H9 (cell line): ENCODE measurements around the gene LARGE1. TPM values are rescaled to one million over a fixed set of nuclear protein-coding genes. Genes with fewer than 3 reads are reported as not detected.

Experiments
- DNase-seq: peaks from one replicate; pipeline ENCODE4 v3.0.0-alpha.2; 2017
- H2AFZ ChIP-seq: one replicate; pipeline ENCODE4 v1.6.1; 2013; ENCODE audit warnings: mild to moderate bottlenecking, low read length, control low read depth, moderate library complexity
- H2AK5ac ChIP-seq: 2 replicates; pipeline ENCODE4 v1.6.1; 2013; ENCODE audit warnings: low read length, control low read depth, mixed read lengths; ENCODE audit not compliant: insufficient read length
- H2BK120ac ChIP-seq: one replicate; pipeline ENCODE4 v1.6.1; 2013; ENCODE audit warnings: low read depth, mild to moderate bottlenecking, low read length, control low read depth, inconsistent platforms; ENCODE audit not compliant: poor library complexity, severe bottlenecking
- H2BK12ac ChIP-seq: 2 replicates; pipeline ENCODE4 v1.6.1; 2013; ENCODE audit warnings: low read length, control low read depth, mixed read lengths, low read depth; ENCODE audit not compliant: insufficient read length
- H2BK15ac ChIP-seq: 2 replicates; pipeline ENCODE4 v1.6.1; 2013; ENCODE audit warnings: low read depth, low read length, control low read depth
- H2BK20ac ChIP-seq: one replicate; pipeline ENCODE4 v1.6.1; 2013; ENCODE audit warnings: low read depth, mild to moderate bottlenecking, low read length, control low read depth, inconsistent platforms; ENCODE audit not compliant: poor library complexity, severe bottlenecking
- H2BK5ac ChIP-seq: 2 replicates; pipeline ENCODE4 v1.6.1; 2013; ENCODE audit warnings: low read length, control low read depth, mixed read lengths; ENCODE audit not compliant: insufficient read length
- H3K14ac ChIP-seq: 2 replicates; pipeline ENCODE4 v1.6.1; 2013; ENCODE audit warnings: low read length, control low read depth; ENCODE audit not compliant: insufficient read depth
- H3K18ac ChIP-seq: 2 replicates; pipeline ENCODE4 v1.6.1; 2013; ENCODE audit warnings: low read depth, mild to moderate bottlenecking, mixed read lengths, low read length, control low read depth; ENCODE audit not compliant: insufficient read length
- H3K23ac ChIP-seq: 2 replicates; pipeline ENCODE4 v1.6.1; 2013; ENCODE audit warnings: low read length, control low read depth, mixed read lengths, low read depth; ENCODE audit not compliant: insufficient read length
- H3K23me2 ChIP-seq: 2 replicates; pipeline ENCODE4 v1.6.1; 2013; ENCODE audit warnings: low read depth, mild to moderate bottlenecking, mixed read lengths, low read length, control low read depth; ENCODE audit not compliant: insufficient read length, poor library complexity, severe bottlenecking
- H3K27ac ChIP-seq: 2 replicates; pipeline ENCODE4 v1.5.1; 2013; ENCODE audit warnings: low read length, control low read depth, mixed read lengths, low read depth; ENCODE audit not compliant: insufficient read length
- H3K27me3 ChIP-seq: 2 replicates; pipeline ENCODE4 v1.6.1; 2013; ENCODE audit warnings: low read length, control low read depth, inconsistent platforms; ENCODE audit not compliant: insufficient read depth
- H3K4ac ChIP-seq: 2 replicates; pipeline ENCODE4 v1.6.1; 2013; ENCODE audit warnings: low read depth, mild to moderate bottlenecking, control low read depth, inconsistent platforms, low read length, moderate library complexity
- H3K4me1 ChIP-seq: 2 replicates; pipeline ENCODE4 v1.6.1; 2013; ENCODE audit warnings: low read length, control low read depth, inconsistent platforms; ENCODE audit not compliant: insufficient read depth
- H3K4me2 ChIP-seq: 2 replicates; pipeline ENCODE4 v1.6.1; 2013; ENCODE audit warnings: low read length, control low read depth, mixed read lengths; ENCODE audit not compliant: insufficient read length, insufficient read depth
- H3K56ac ChIP-seq: 2 replicates; pipeline ENCODE4 v1.6.1; 2013; ENCODE audit warnings: low read depth, mild to moderate bottlenecking, mixed read lengths, low read length, control low read depth; ENCODE audit not compliant: insufficient read length
- H3K79me1 ChIP-seq: 2 replicates; pipeline ENCODE4 v1.6.1; 2013; ENCODE audit warnings: low read depth, mild to moderate bottlenecking, moderate library complexity, low read length, control low read depth, inconsistent platforms; ENCODE audit not compliant: insufficient read depth, poor library complexity, severe bottlenecking
- H3K79me2 ChIP-seq: 2 replicates; pipeline ENCODE4 v1.6.1; 2013; ENCODE audit warnings: low read length, control low read depth, inconsistent platforms; ENCODE audit not compliant: insufficient read depth
- H3K9ac ChIP-seq: 2 replicates; pipeline ENCODE4 v1.6.1; 2013; ENCODE audit warnings: low read length, control low read depth, mixed read lengths; ENCODE audit not compliant: insufficient read length; ENCODE audit errors: extremely low read depth
- H3K9me3 ChIP-seq: one replicate; pipeline ENCODE4 v1.6.1; 2013; ENCODE audit warnings: low read depth, low read length, inconsistent platforms; ENCODE audit not compliant: control insufficient read depth
- H3T11ph ChIP-seq: one replicate; pipeline ENCODE4 v1.6.1; 2013; ENCODE audit warnings: mild to moderate bottlenecking, low read length, control low read depth, inconsistent platforms
- H4K20me1 ChIP-seq: one replicate; pipeline ENCODE4 v1.6.1; 2013; ENCODE audit not compliant: control insufficient read depth, insufficient read length, insufficient read depth
- H4K5ac ChIP-seq: 2 replicates; pipeline ENCODE4 v1.6.1; 2013; ENCODE audit warnings: low read depth, mild to moderate bottlenecking, mixed read lengths, low read length, control low read depth; ENCODE audit not compliant: insufficient read length
- H4K8ac ChIP-seq: replicated peaks from 2 replicates; pipeline ENCODE4 v1.6.1; 2013; ENCODE audit warnings: low read length, control low read depth, mixed read lengths, low read depth; ENCODE audit not compliant: insufficient read length
- H4K91ac ChIP-seq: 2 replicates; pipeline ENCODE4 v1.6.1; 2013; ENCODE audit warnings: low read depth, mild to moderate bottlenecking, moderate library complexity, mixed read lengths, low read length, control low read depth; ENCODE audit not compliant: insufficient read length
- H3K27ac Mint-ChIP-seq, 3 experiments: 2 replicates in 2 of 3; 3 replicates in 1 of 3; pipeline ENCODE4 v1.8.0; 2020 to 2021; ENCODE audit warnings: mixed read lengths in 3 of 3, mild to moderate bottlenecking in 1 of 3, moderate library complexity in 1 of 3
- H3K27me3 Mint-ChIP-seq: 2 replicates; pipeline ENCODE4 v1.8.0; 2021; ENCODE audit warnings: low read depth, mild to moderate bottlenecking, moderate library complexity, mixed read lengths
- H3K36me3 Mint-ChIP-seq, 3 experiments: 2 replicates in 2 of 3; 3 replicates in 1 of 3; pipeline ENCODE4 v1.8.0; 2020 to 2021; ENCODE audit warnings: low read depth in 3 of 3, mixed read lengths in 3 of 3; ENCODE audit not compliant: insufficient read depth in 1 of 3
- H3K4me1 Mint-ChIP-seq, 2 experiments: 2 replicates each; pipeline ENCODE4 v1.8.0; 2020; ENCODE audit warnings: mixed read lengths in 2 of 2
- H3K4me3 Mint-ChIP-seq, 2 experiments: 2 replicates in 1 of 2; 3 replicates in 1 of 2; pipeline ENCODE4 v1.8.0; 2020 to 2021; ENCODE audit warnings: mild to moderate bottlenecking in 2 of 2, mixed read lengths in 2 of 2, moderate library complexity in 1 of 2
- H3K9me3 Mint-ChIP-seq, 2 experiments: 2 replicates in 1 of 2; 3 replicates in 1 of 2; pipeline ENCODE4 v1.8.0; 2020; ENCODE audit warnings: mild to moderate bottlenecking in 2 of 2, mixed read lengths in 2 of 2, moderate library complexity in 1 of 2
- CTCF ChIP-seq: fragments of 200-600 bp; sonication (generic); conservative IDR thresholded peaks from 3 replicates; pipeline ENCODE4 v1.8.0; 2021; ENCODE audit warnings: antibody characterized with exemption, mild to moderate bottlenecking
- WGBS: extraction: QIAGEN DNeasy Blood & Tissue Kit; methylation state at CpG from one replicate; pipeline ENCODE4 v1.1.7; 2013; ENCODE audit warnings: missing lambda C conversion rate, low lambda C conversion rate, mixed read lengths; ENCODE audit not compliant: insufficient read length; ENCODE audit errors: extremely low coverage; 5-methylcytosine and 5-hydroxymethylcytosine counted together
- total RNA-seq: library from RNA; stranded (reverse); gene quantifications from 2 replicates; pipeline ENCODE4 v1.2.1, GENCODE V29; 2021

Gene LARGE1
- total RNA-seq, 1 experiment from 2014 or later = 43.5 TPM

DNA sequence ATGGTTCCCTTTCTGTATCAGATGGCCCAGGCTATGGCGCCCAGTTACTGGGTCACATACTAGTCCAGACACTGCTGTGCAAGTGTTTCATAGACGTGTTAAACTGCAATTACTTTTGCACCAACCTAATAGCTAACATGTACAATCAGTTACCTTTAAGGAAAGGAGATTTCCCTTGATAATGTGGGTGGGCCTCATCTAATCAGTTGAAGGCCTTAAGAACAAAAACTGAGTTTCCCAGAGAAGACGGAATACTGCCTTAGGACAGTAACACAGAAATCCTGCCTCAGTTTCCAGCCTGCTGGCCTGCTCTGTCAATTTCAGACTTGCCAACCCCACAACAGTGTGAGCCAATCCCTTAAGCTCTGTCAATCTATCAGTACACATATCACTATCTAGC lies 632.2 kb downstream of the LARGE1 start:
- Histone ChIP-seq H3K14ac (no peak overlapping the region), H3K9me3 (no peaks in the 10 kb centered on the region), H4K20me1 (no peaks in the 10 kb centered on the region), H4K91ac (no peak overlapping the region), H3K79me2 (no peaks in the 10 kb centered on the region), H2BK15ac (no peak overlapping the region), H2AK5ac (no peak overlapping the region), H3K9ac (no peak overlapping the region), H3K56ac (no peak overlapping the region), H3K23ac (no peak overlapping the region), H3K23me2 (no peaks in the 10 kb centered on the region), H2BK20ac (no peak overlapping the region), H3K4me1 (no peaks in the 10 kb centered on the region), H3K4ac (no peak overlapping the region), H2BK120ac (no peak overlapping the region), H2BK5ac (no peak overlapping the region), H2BK12ac (no peak overlapping the region), H4K8ac (no peak overlapping the region), H3T11ph (no peak overlapping the region), H3K79me1 (no peaks in the 10 kb centered on the region), H3K4me2 (no peak overlapping the region), H3K27ac (no peak overlapping the region), H3K27me3 (no peaks in the 10 kb centered on the region), H3K18ac (no peak overlapping the region), H2AFZ (no peak overlapping the region), H4K5ac (no peak overlapping the region)
- Mint-ChIP-seq H3K27ac (no peak overlapping the region), H3K27me3 (no peaks in the 10 kb centered on the region), H3K4me1 (no peaks in the 10 kb centered on the region), H3K4me3 (no peak overlapping the region), H3K9me3 (no peaks in the 10 kb centered on the region), H3K36me3 (peaks cover 3 to 6% (median 3%) of the 10 kb centered on the region in 3 experiments; a peak in 5 of 7 replicates)
- DNase-seq = no peak
- WGBS = no CpG with 5 or more reads among the region's 3 CpGs
- TF ChIP-seq CTCF = no peak
